ENCODE measurements around the gene LRRC8D. TPM values are rescaled to one million over a fixed set of nuclear protein-coding genes. Genes with fewer than 3 reads are reported as not detected.

The LRRC8D gene
- total and polyA plus RNA-seq, 2 of the 4 experiments (the other 2 are of a cell fraction): 34.1 to 35.3 TPM

DNA sequence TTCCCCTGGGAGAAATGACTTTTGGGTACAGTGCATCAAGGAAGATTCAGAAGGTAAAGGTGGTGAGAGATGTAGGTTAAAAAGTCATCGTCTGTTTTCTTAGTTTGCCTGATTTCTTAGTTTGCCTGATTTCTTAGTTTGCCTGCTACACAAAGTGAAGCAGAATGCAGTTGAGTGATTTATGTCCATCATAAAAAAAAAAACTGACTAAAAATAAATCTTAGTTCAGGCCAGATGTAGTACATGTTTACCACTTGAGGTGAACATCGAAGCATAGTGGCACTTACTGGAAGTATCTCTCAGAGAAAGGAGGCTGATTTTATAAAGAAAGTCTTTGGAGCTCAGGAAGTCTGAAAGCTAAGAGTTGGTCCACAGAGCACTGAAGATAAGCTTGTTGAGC lies 79.5 kb downstream of the LRRC8D start:
- Histone ChIP-seq H3K14ac (replicated peaks; ENCODE audit: low read depth, low read length) (no peak overlapping the region), H3K4ac (ENCODE audit: low read depth, low read length) (no peak overlapping the region), H3K27me3 (ENCODE audit: control insufficient read depth, insufficient read depth, low read length) (no peaks in the 10 kb centered on the region), H4K8ac (ENCODE audit: low read depth in 2 of 2, low read length in 2 of 2) (no peak overlapping the region), H2BK120ac (ENCODE audit: low read depth, low read length) (no peak overlapping the region), H2BK15ac (ENCODE audit: low read depth, low read length) (no peak overlapping the region), H2BK5ac (ENCODE audit: low read depth, low read length, poor library complexity, severe bottlenecking) (no peak overlapping the region), H3K23ac (ENCODE audit: low read depth, low read length) (no peak overlapping the region), H3K9me1 (ENCODE audit: insufficient read depth, low read length) (peaks cover 9% of the 10 kb centered on the region), H3K9ac (ENCODE audit: low read depth, low read length) (no peak overlapping the region), H2AK5ac (ENCODE audit: low read depth, low read length) (no peak overlapping the region), H3K36me3 (ENCODE audit: control insufficient read depth, insufficient read depth, low read length) (no peaks in the 10 kb centered on the region; the same call in 1 of the 2 replicates), H4K91ac (ENCODE audit: insufficient read depth, low read depth, low read length) (no peak overlapping the region), H3K56ac (ENCODE audit: extremely low read depth, insufficient read depth, low read length) (no peak overlapping the region), H2BK20ac (ENCODE audit: low read depth, low read length) (no peak overlapping the region), H3K79me1 (ENCODE audit: low read depth in 1 of 2, low read length in 2 of 2) (peaks cover 41 to 42% of the 10 kb centered on the region in 2 experiments), H2AFZ (replicated peaks; ENCODE audit: low read length, poor library complexity) (no peak overlapping the region), H3K4me2 (ENCODE audit: low read depth, low read length) (no peak overlapping the region), H3K27ac (ENCODE audit: insufficient read depth, low read length) (no peak overlapping the region), H3K4me3 (ENCODE audit: insufficient read depth, low read depth, low read length) (no peak overlapping the region), H2AK9ac (replicated peaks; ENCODE audit: low read depth, low read length, poor library complexity) (no peak overlapping the region), H4K20me1 (ENCODE audit: insufficient read depth, low read length) (no peaks in the 10 kb centered on the region), H4K5ac (ENCODE audit: low read depth, low read length) (no peak overlapping the region), H3K9me3 (ENCODE audit: control insufficient read depth, insufficient read depth, low read length) (no peaks in the 10 kb centered on the region), H3K18ac (ENCODE audit: low read depth, low read length) (no peak overlapping the region), H3K4me1 (ENCODE audit: control insufficient read depth, insufficient read depth, low read length) (peaks cover 17% of the 10 kb centered on the region)
- 90% methylated on average over 2 of the region's 2 CpGs; no CpG with 5 or more reads in 1 of the 2 experiments for WGBS, 2 experiments (ENCODE audit: extremely low coverage in 2 of 2, insufficient read length in 1 of 2)
- POLR2A ChIA-PET (ENCODE audit: unreplicated experiment): no interaction called here
- in situ Hi-C loops (cut with MboI; ENCODE audit: low sequenced_read_pairs) (no loop called here), dilution Hi-C loops (cut with HindIII; ENCODE audit: low sequenced_read_pairs, unreplicated experiment) (no loop called here), intact Hi-C loops (cut with micrococcal nuclease) (no loop called here)
- DNase-seq: no peak
- ATAC-seq (ENCODE audit: low read depth): no peak
- no peak for TF ChIP-seq ELK1 (IDR thresholded peaks at IDR 0.05; ENCODE audit: borderline replicate concordance, low read depth, low read length)
- no peak for TF ChIP-seq RAD21 (IDR thresholded peaks at IDR 0.05; ENCODE audit: low read length)
- no peak for TF ChIP-seq RCOR1 (IDR thresholded peaks at IDR 0.05; ENCODE audit: insufficient replicate concordance, low read length)
- TF ChIP-seq CEBPB (IDR thresholded peaks at IDR 0.05; ENCODE audit: low read depth, low read length): no peak
- no peak for TF ChIP-seq SMC3 (IDR thresholded peaks at IDR 0.05; ENCODE audit: low read depth, low read length)
- CTCF ChIA-PET: no interaction called here
- no TSS peak for BruUV-seq (replicated peaks)
